Fibroblast of upper back skin (primary cell): Measurements from ENCODE around the gene CIDEB.

ENCODE experiments used
- DNase-seq: peaks from one replicate; pipeline ENCODE4 v3.0.0-alpha.2; 2013

CIDEB gene

GRCh38 chr14:24312736-24313507 is 5.1 kb upstream of the CIDEB start:
- no peak for DNase-seq

GRCh38 chr14:24311837-24312615 is 4.2 kb upstream of the CIDEB start:
- no peak for DNase-seq

- DNase-seq: peak; percentile 60
These were observed 3.1 kb upstream of the CIDEB start, which contains the start of gene LTB4R for GRCh38 chr14:24310646-24311604. Gene LTB4R (plus strand): TSS chr14:24311502. CDS start chr14:24315652, 4,150 bp downstream.

- no peak for DNase-seq
These were observed 2.5 kb upstream of the CIDEB start for GRCh38 chr14:24310265-24310645.

GRCh38 chr14:24309538-24310264 is 1.9 kb upstream of the CIDEB start, which contains the start of gene LTB4R2:
Gene LTB4R2 (plus strand): TSS chr14:24310140. CDS start chr14:24310665, 525 bp downstream.
- DNase-seq: no peak

GRCh38 chr14:24308342-24309124 is 756 bp upstream of the CIDEB start:
- no peak for DNase-seq

DNA sequence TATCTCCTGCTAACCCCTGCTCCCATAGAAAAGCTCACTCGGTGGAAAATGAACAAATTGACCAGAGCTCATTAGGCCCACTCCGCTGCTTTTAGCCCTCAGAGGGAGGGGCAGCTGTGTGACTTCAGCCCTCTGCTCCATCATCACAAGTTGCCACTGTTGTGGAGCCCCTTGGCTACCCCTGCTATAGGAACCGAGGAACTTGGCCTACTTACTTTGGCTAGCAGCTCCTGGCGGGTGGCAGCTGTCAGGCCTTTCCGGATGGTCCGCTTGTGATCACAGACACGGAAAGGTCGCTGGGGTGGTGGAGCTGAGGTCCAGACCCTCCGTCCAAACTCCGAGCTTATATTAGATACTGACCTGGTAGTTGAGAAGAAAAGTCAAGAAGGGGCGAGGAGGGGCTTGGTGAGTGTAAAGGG is 612 bp downstream of the CIDEB start:
- no peak for DNase-seq

- DNase-seq: no peak
These were observed 3.8 kb downstream of the CIDEB start for GRCh38 chr14:24304019-24304387.

DNA sequence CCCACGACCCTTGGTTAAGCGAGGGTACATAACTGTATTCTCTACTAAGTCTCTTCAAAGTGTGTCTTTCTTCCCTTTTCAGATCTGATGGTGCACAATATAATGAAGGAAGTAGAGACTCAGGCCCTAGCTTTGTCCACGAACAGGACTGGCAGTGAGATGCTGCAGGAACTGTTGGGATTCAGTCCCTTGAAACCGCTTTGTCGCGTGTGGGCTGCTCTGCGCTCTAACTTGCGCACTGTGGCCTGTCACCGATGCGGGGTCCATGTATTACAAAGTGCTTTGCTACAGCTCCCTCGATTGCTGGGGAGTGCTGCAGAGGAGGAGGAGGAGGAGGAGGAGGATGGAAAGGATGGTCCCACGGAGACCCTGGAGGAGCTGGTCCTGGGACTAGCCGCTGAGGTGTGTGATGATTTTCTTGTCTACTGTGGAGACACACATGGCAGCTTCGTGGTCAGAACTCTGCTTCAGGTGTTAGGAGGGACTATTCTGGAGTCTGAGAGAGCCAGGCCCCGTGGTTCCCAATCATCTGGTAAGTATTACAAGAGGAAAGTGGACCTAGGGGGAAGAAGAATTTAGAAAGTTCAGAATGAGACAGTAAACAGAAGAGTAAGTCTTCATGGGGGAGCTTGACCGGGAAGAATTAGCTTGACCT is 7.3 kb downstream of the CIDEB start:
- no peak for DNase-seq

GRCh38 chr14:24299255-24300191 is 8.3 kb downstream of the CIDEB start, which contains the start of the genes DHRS1 and NOP9:
Gene DHRS1 (minus strand): TSS chr14:24299780. CDS start chr14:24299106, 674 bp downstream.
Gene NOP9 (plus strand): TSS chr14:24299850. CDS start chr14:24299955, 105 bp downstream.
- peak; percentile 83 for DNase-seq

- peak; percentile 44 for DNase-seq
These were observed 8.9 kb downstream of the CIDEB start for GRCh38 chr14:24298892-24299254.

GRCh38 chr14:24297190-24297964 is 10.4 kb downstream of the CIDEB start:
- peak; percentile 25 for DNase-seq

DNA sequence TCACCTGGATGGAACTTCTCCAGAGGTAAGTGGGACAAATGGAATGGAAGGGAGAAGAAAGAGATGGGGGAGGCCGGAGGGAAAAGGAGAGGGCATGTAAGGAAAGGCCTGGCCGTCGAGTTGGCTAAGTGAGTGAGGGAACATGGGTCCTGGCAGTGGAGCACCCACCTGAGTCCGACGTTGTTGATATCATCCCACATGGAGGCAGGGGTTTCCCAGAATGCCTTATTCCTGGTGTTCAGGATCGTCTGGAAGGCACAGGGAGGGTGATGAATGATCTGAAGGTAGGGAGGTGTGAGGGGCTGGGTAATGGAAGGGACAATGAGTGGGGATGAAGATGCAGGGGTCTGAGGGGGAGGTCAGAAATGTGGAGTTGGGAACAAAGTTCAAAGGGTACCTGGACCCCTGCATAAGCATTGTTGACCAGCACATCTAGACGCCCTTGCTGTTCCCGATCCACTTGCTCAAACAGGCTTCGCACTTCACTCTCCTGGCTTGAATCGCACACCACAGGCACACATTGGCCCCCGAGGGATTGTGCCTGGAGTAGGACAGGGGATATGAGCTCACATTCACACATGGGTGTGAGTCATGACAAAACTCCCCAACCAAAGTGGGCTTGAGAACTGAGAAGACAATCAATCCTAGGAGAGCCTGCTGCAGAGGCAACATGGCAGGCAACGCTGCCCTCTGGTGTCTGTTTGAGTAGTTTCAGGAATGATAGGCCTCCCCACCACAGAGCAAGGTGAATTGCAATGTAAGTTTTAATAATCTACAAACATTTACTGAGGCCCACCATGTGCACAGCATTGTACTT is 11.2 kb downstream of the CIDEB start:
- peak; percentile 94 for DNase-seq

GRCh38 chr14:24293525-24293924 is 14.3 kb downstream of the CIDEB start:
- no peak for DNase-seq

DNA sequence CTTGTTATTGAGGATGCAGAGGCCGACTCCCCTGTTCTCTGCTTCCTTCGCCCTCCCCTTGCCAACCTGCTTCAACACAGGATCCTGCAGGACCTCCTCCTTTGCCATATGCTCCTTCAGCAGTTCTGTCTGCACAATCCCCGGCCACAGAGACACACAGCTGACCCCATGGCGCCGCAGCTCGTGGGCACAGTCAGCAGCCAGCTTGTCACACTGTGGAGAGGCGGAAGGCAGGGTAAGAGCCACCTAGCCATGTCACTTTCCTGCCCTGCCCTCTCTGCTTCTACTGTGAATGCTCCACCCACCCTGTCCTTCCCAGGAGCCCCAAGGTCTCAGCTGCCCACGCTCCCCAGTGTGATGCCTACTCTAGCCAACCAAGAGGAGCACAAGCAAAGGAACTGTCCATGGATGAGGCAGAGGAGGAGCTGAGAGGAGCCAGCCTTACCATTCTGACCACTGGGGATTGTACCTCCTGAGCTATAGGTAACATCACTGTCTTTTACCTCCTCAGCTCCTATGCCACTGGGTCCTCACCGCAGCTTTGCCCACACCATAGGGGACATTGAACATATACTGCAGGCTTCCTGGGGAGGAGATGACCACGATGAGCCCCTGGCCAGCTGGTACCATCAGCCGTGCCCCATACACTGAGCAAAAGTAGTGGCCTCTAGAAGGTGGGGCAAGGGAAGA is 15.5 kb downstream of the CIDEB start:
- no peak for DNase-seq

- no peak for DNase-seq
These were observed 16.2 kb downstream of the CIDEB start for GRCh38 chr14:24291446-24292117.
